GM12892 (cell line): ENCODE measurements around the gene RWDD3.

Experiments
- DNase-seq: peaks from one replicate; pipeline ENCODE4 v3.0.0; 2011; ENCODE audit not compliant: insufficient read length
- FAIRE-seq: peaks from 2 replicates; lab custom pipeline; 2011; peaks lifted over from hg19 to GRCh38; lab: Jason Lieb, UNC
- POLR2A ChIP-seq: IDR thresholded peaks from 2 replicates; pipeline ENCODE4 v1.6.1; 2011; ENCODE audit warnings: low read depth, low read length, control low read depth
- POLR2AphosphoS5 ChIP-seq: IDR thresholded peaks from 2 replicates; pipeline ENCODE4 v1.6.1; 2011; ENCODE audit warnings: low read depth, low read length, control low read depth
- TAF1 ChIP-seq: IDR thresholded peaks from 2 replicates; pipeline ENCODE4 v1.6.1; 2011; ENCODE audit warnings: low read depth, mild to moderate bottlenecking, control low read depth, low read length, borderline replicate concordance

The RWDD3 gene

DNA sequence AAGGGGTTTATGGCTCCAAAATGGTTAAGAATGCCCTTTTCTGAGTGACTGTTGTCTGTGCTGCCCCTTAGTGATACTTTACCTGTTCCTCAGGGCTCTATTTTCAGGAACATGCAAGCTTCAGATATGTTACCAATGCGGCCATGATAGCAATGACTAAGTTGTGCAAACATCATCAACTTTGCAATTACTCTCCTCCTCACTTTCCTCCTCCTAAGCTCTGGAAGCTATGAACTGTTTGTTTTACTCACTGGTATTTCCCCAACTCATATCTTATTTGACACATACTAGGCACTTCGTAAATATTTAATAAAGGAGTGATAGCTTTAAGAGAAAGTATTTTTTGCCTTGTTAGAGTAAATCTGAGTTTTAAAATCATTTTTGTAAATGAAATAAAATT lies 53.8 kb downstream of the RWDD3 start:
- DNase-seq: no peak
- no peak for FAIRE-seq
- TF ChIP-seq POLR2A: no peak
- no peak for TF ChIP-seq TAF1
- no peak for TF ChIP-seq POLR2AphosphoS5
